HepG2 (cell line): ENCODE data around the gene KRTCAP2. TPM values are rescaled to one million over a fixed set of nuclear protein-coding genes. Genes with fewer than 3 reads are reported as not detected.

Experiments used
- ADNP ChIP-seq: sonication (generic); formaldehyde crosslinking; IDR thresholded peaks from 2 replicates; pipeline ENCODE4 v1.4.0; 2020; ENCODE audit warnings: missing genetic modification reagents
- ETS1 ChIP-seq: sonication (generic); formaldehyde crosslinking; IDR thresholded peaks from 2 replicates; pipeline ENCODE4 v1.4.0; 2020; ENCODE audit warnings: missing genetic modification reagents
- HINFP ChIP-seq: sonication (generic); formaldehyde crosslinking; IDR thresholded peaks from 2 replicates; pipeline ENCODE4 v1.4.0; 2020; ENCODE audit warnings: low read depth, mild to moderate bottlenecking, missing genetic modification reagents
- SETDB1 ChIP-seq: sonication (generic); formaldehyde crosslinking; IDR thresholded peaks from 2 replicates; pipeline ENCODE4 v1.5.1; 2020; ENCODE audit warnings: missing genetic modification reagents, mild to moderate bottlenecking, borderline replicate concordance
- SYNCRIP ChIP-seq: fragments of 200-400 bp; formaldehyde crosslinking; IDR thresholded peaks from 2 replicates; pipeline ENCODE4 v1.6.1; 2018; ENCODE audit warnings: mild to moderate bottlenecking, low read depth, low read length; ENCODE audit not compliant: insufficient read depth
- ZKSCAN8 ChIP-seq: IDR thresholded peaks from 2 replicates; pipeline ENCODE4 v1.6.1; 2016; ENCODE audit warnings: borderline replicate concordance, missing genetic modification reagents, missing compliant biosample characterization
- ZNF383 ChIP-seq: sonication (generic); formaldehyde crosslinking; IDR thresholded peaks from 2 replicates; pipeline ENCODE4 v1.4.0; 2020; ENCODE audit warnings: missing genetic modification reagents, mild to moderate bottlenecking, borderline replicate concordance
- ZNF44 ChIP-seq: sonication (generic); formaldehyde crosslinking; IDR thresholded peaks from 2 replicates; pipeline ENCODE4 v1.5.1; 2020; ENCODE audit warnings: mild to moderate bottlenecking, missing genetic modification reagents
- ZNF710 ChIP-seq: sonication (generic); formaldehyde crosslinking; IDR thresholded peaks from 2 replicates; pipeline ENCODE4 v1.5.0; 2020; ENCODE audit warnings: mild to moderate bottlenecking, missing genetic modification reagents, borderline replicate concordance
- ZSCAN21 ChIP-seq: sonication (generic); formaldehyde crosslinking; IDR thresholded peaks from 2 replicates; pipeline ENCODE4 v1.8.0; 2022; ENCODE audit warnings: mild to moderate bottlenecking, missing genetic modification reagents, moderate library complexity, borderline replicate concordance
- ZZZ3 ChIP-seq: sonication (generic); formaldehyde crosslinking; IDR thresholded peaks from 2 replicates; pipeline ENCODE4 v1.4.0; 2020; ENCODE audit warnings: missing genetic modification reagents, mild to moderate bottlenecking, borderline replicate concordance
- polyA plus RNA-seq, 8 experiments: library from polyadenylated mRNA; depleted of rRNA in 3 of 8; stranded (reverse) in 7 of 8; unstranded in 1 of 8; fragments of >200 nt; fragmentation: Illumina TruSeq in 4 of 8; extraction: Trizol in 4 of 8; gene quantifications; 2 replicates each; pipeline versions ENCODE4 v1.2.1 to v1.2.3, GENCODE V29; 2011 to 2016; ENCODE audit warnings: low read depth in 4 of 8, missing spikeins in 1 of 8, mixed read lengths in 1 of 8; ENCODE audit not compliant: insufficient read depth in 1 of 8
- total RNA-seq, 5 experiments: library from RNA; depleted of rRNA; stranded (reverse); fragments of >200 nt; fragmentation: Illumina TruSeq; extraction: Trizol; gene quantifications; 2 replicates each; pipeline ENCODE4 v1.2.3, GENCODE V29; 2016; ENCODE audit warnings: low read depth in 1 of 5
- TF ChIP-seq, protein P1 (sequence below): sonication (generic); formaldehyde crosslinking; IDR thresholded peaks from 2 replicates; pipeline ENCODE4 v1.8.0; 2022; ENCODE audit warnings: missing genetic modification reagents, mild to moderate bottlenecking, inconsistent platforms, borderline replicate concordance
- TF ChIP-seq, protein P2 (sequence below): sonication (generic); formaldehyde crosslinking; IDR thresholded peaks from 2 replicates; pipeline ENCODE4 v1.5.0; 2020; ENCODE audit warnings: mild to moderate bottlenecking, missing genetic modification reagents, borderline replicate concordance

Gene KRTCAP2
- total and polyA plus RNA-seq, 2 of the 13 experiments (the other 11 are each of a cell fraction or from before 2014, with no cell fraction given): 77.3 to 79.4 TPM

- TF ChIP-seq HINFP (CRISPR knock-in tag): peak; percentile 84; the same call in 1 of the 2 replicates
- TF ChIP-seq ETS1 (CRISPR knock-in tag): no peak
- peak; percentile 97 for TF ChIP-seq ZSCAN21 (CRISPR knock-in tag)
- peak; percentile 86; the same call in 1 of the 2 replicates for TF ChIP-seq ZNF710 (CRISPR knock-in tag)
- TF ChIP-seq, protein P1, sequence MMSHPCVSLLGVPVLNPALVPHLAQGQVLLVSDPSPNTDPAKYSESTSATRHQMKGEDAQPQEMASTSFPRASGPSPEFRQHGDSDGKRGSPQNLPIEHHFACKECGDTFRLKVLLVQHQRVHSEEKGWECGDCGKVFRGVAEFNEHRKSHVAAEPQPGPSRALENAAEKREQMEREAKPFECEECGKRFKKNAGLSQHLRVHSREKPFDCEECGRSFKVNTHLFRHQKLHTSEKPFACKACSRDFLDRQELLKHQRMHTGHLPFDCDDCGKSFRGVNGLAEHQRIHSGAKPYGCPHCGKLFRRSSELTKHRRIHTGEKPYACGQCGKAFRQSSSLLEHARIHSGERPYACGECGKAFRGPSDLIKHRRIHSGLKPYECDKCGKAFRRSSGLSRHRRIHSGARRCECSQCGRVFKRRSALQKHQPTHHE (CRISPR knock-in tag): peak; percentile 95
- no peak for TF ChIP-seq SETDB1 (CRISPR knock-in tag)
- TF ChIP-seq ZNF383 (CRISPR knock-in tag): 0 out of 2 replicates have a peak, but pooled peaks have one; percentile 15
- TF ChIP-seq ZZZ3 (CRISPR knock-in tag): peak; percentile 79; the same call in 1 of the 2 replicates
- no peak for TF ChIP-seq SYNCRIP
- TF ChIP-seq ZNF44 (CRISPR knock-in tag): peak; percentile 85; the same call in 1 of the 2 replicates
- TF ChIP-seq ZKSCAN8 (CRISPR knock-in tag): peak; percentile 95
- no peak for TF ChIP-seq ADNP (CRISPR knock-in tag)
- TF ChIP-seq, protein P2, sequence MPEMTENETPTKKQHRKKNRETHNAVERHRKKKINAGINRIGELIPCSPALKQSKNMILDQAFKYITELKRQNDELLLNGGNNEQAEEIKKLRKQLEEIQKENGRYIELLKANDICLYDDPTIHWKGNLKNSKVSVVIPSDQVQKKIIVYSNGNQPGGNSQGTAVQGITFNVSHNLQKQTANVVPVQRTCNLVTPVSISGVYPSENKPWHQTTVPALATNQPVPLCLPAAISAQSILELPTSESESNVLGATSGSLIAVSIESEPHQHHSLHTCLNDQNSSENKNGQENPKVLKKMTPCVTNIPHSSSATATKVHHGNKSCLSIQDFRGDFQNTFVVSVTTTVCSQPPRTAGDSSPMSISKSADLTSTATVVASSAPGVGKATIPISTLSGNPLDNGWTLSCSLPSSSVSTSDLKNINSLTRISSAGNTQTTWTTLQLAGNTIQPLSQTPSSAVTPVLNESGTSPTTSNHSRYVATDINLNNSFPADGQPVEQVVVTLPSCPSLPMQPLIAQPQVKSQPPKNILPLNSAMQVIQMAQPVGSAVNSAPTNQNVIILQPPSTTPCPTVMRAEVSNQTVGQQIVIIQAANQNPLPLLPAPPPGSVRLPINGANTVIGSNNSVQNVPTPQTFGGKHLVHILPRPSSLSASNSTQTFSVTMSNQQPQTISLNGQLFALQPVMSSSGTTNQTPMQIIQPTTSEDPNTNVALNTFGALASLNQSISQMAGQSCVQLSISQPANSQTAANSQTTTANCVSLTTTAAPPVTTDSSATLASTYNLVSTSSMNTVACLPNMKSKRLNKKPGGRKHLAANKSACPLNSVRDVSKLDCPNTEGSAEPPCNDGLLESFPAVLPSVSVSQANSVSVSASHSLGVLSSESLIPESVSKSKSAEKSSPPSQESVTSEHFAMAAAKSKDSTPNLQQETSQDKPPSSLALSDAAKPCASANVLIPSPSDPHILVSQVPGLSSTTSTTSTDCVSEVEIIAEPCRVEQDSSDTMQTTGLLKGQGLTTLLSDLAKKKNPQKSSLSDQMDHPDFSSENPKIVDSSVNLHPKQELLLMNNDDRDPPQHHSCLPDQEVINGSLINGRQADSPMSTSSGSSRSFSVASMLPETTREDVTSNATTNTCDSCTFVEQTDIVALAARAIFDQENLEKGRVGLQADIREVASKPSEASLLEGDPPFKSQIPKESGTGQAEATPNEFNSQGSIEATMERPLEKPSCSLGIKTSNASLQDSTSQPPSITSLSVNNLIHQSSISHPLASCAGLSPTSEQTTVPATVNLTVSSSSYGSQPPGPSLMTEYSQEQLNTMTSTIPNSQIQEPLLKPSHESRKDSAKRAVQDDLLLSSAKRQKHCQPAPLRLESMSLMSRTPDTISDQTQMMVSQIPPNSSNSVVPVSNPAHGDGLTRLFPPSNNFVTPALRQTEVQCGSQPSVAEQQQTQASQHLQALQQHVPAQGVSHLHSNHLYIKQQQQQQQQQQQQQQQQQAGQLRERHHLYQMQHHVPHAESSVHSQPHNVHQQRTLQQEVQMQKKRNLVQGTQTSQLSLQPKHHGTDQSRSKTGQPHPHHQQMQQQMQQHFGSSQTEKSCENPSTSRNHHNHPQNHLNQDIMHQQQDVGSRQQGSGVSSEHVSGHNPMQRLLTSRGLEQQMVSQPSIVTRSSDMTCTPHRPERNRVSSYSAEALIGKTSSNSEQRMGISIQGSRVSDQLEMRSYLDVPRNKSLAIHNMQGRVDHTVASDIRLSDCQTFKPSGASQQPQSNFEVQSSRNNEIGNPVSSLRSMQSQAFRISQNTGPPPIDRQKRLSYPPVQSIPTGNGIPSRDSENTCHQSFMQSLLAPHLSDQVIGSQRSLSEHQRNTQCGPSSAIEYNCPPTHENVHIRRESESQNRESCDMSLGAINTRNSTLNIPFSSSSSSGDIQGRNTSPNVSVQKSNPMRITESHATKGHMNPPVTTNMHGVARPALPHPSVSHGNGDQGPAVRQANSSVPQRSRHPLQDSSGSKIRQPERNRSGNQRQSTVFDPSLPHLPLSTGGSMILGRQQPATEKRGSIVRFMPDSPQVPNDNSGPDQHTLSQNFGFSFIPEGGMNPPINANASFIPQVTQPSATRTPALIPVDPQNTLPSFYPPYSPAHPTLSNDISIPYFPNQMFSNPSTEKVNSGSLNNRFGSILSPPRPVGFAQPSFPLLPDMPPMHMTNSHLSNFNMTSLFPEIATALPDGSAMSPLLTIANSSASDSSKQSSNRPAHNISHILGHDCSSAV (CRISPR knock-in tag): no peak
Measured at GRCh38 chr1:155125946-155126555, 47.1 kb downstream of the KRTCAP2 start (continued).
